ENCODE measurements around the gene SMIM26. TPM values are rescaled to one million over a fixed set of nuclear protein-coding genes. Genes with fewer than 3 reads are reported as not detected.
"Not testable (repeated sequence)": the region's sequence is repeated elsewhere in the genome, so short reads cannot be mapped to it uniquely, and the experiment has no call there.

SMIM26 gene, protein sequence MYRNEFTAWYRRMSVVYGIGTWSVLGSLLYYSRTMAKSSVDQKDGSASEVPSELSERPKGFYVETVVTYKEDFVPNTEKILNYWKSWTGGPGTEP
- polyA plus RNA-seq (ENCODE audit: insufficient read length in 4 of 4): 10 to 100 TPM; 77.5 to 96.5 (median 89.2) TPM

DNA sequence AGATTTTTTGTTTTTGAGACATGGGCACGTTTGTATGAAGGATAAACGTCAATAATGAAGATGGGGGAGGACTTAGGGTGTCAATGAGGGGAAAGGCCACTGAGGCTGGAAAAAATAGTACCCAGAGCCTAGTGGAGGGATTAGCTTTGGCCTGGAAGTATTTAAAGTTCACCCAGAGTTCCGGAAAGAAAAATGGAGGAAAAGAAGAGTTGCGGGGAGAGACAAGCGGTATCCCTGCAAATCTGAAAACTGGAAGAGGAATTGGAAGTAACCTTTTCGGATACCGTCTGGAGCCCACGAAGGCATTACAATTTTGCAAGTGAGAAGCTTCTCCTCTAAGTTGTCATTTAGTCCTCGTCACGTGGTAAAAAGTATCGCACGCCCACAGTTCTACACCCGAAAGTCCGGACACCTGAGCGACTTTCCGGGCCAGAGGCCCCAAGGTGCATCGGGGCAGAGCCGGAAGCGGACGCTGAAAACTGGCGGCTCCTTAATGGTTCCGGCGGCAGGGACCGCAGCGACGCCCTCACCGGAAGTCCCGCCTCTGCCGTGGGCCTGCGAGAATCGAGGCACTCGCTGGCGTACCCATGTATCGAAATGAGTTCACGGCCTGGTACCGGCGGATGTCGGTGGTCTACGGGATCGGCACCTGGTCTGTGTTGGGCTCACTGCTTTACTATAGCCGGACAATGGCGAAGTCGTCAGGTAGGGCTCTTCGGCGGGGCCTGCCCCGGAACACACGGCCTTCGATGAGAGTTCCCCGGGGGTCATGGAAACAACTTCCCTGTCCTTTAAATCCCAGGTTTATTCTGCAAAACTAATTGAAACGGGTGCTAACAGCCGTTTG, at the start of gene SMIM26:
SMIM26 (plus strand) TSS at position 541 of the 847 bp plus-strand sequence; CDS start at position 588, 47 bp downstream.
- peak; percentile 76 to 90 (median 84) for DNase-seq (ENCODE audit: low read depth in 4 of 4, low spot score in 2 of 4)

DNA sequence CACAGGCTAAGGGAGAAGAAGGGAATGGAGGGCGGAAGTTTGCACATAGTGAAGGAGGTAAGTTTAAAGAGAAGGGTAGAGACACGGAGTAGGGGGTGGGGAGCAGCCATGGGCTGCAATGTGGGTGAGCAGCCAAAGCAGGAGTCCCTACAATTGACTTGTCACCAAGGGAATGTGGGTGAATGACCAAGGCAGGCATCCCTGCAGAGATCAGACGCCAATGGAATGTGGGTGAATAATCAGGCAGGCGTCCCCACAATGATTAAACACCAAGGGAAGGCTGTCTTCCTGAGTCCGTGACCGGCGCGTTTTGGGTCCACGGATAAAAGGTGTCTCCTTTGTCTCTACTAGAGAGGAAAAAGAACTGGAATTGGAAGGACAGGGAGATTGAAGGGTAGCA, 45.2 kb upstream of the SMIM26 start:
- DNase-seq (ENCODE audit: low read depth in 4 of 4, low spot score in 2 of 4): not testable (repeated sequence)

DNA sequence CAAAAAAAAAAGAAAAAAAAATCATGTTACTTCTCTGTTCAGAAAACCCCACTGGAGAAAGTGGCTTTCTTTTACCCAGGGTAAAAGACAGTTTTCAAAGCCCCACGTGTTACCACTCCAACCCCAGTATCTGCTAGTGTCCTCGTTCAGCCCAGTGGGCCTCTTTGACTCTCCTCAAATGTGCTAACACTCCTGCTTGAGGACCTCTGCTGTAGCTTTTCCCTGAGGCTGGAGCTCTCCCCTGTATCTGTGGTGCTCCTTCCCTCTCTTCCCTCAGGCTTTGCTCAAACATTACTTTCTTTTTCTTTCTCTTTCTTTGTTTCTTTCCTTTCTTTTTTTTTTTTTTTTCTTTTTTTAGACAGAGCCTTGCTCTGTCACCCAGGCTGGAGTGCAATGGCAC, 44.2 kb upstream of the SMIM26 start:
- no peak for DNase-seq (ENCODE audit: low read depth in 4 of 4, low spot score in 2 of 4)

DNA sequence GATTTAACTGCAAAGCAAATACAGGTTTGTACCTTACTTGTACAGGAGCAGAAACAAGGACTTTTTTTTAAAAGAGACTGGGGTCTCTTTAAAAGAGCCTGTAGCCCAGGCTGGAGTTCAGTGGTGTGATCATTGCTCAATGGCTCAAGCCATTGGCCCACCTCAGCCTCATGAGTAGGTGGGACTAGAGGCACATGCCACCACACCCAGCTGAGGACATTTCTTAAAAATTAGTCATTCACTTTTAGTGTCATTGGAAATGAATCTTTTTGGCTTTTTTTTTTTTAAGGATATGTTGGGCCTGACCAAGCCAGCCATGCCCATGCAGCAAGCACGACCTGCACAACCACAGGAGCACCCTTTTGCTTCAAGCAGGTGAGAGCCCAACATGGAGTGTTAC, 42.6 kb upstream of the SMIM26 start:
- DNase-seq (ENCODE audit: low read depth in 4 of 4, low spot score in 2 of 4): no peak

DNA sequence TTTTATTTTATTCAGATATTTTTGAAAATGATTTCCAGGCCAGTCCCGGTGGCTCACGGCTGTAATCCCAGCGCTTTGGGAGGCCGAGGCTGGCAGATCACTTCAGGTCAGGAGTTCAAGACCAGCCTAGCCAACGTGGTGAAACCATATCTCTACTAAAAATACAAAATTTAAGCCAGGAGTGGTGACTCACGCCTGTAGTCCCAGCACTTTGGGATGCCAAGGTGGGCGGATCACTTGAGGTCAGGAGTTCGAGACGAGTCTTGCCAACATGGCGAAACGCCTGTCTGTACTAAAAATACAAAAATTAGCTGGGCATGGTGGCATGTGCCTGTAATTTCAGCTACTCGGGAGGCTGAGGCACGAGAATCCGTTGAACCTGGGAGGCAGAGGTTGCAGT, 40.5 kb upstream of the SMIM26 start:
- not testable (repeated sequence) for DNase-seq (ENCODE audit: low read depth in 4 of 4, low spot score in 2 of 4)

DNA sequence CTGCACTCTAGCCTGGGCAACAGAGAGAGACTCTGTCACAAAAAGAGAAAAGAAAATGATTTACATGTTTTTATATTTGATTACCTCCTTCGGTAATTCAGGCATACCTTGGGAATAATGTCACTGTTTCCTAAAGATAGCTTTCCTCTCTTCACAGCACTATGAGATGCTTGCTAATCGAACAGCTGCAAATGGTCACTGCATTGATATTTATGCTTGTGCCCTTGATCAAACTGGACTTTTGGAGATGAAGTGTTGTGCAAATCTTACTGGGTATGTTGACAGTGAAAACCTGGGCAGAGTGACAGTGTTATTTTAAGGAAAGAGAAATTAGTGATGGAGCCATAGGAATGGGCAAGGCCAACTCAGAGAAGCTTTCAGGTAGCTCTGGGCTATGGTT, 39.9 kb upstream of the SMIM26 start:
- DNase-seq (ENCODE audit: low read depth in 4 of 4, low spot score in 2 of 4): no peak

DNA sequence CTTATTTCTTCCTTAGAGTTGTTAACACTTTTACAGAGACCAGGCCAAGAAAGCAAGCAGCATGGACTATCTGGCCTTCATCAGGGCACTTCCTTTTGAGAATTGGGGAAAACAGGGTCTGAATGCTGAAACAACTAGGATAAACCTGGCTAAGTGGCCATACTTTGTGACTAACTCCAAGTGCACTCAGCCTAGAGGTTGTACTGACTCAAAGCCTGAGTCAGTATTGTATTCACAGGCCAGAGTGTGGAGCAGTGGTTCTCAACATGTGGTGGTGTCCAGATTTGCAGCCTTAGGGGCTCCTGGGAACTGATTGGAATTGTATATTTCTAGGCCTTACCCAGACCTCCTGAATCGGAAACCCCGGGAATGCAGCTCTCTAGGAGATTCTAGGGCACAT, 39.4 kb upstream of the SMIM26 start:
- DNase-seq (ENCODE audit: low read depth in 4 of 4, low spot score in 2 of 4): no peak

DNA sequence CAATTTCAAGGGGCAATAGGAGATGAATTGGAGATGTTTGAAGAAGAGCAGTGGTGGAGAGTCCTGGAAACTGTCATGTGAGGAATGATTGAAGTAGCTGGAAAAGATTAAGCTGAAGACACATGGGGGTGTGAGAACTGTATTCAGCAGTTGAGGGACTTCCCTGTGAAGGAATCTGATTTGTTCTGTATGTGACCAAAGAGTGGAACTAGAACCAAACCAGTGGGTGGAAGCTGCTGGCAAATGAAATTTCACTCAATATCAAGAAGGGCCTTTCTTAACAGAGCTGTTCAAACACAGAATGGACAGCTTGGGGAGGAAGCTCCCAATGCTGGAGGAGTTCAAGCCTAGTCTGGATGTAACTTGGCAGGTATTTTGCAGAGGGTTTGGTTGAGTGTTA, 38.2 kb upstream of the SMIM26 start:
- no peak for DNase-seq (ENCODE audit: low read depth in 4 of 4, low spot score in 2 of 4)

DNA sequence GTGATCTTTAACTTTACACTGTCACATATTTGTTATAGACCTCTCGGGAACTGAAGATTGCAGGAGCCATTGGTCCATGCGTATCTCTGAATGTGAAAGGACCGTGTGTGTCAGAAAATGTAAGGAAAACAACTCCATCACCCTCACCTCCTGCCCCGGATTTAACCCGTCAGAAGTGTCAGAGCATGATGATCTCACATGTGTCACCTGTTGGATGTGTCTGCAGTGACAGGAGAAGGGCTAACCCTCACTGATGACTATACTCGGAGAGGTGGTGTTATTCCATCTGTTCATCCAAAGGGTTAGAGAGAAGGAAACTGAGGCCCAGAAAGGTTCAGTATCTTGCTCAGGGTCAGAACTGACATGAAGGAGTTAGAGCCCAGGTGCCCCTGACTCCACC, 34.6 kb upstream of the SMIM26 start:
- DNase-seq (ENCODE audit: low read depth in 4 of 4, low spot score in 2 of 4): no peak

DNA sequence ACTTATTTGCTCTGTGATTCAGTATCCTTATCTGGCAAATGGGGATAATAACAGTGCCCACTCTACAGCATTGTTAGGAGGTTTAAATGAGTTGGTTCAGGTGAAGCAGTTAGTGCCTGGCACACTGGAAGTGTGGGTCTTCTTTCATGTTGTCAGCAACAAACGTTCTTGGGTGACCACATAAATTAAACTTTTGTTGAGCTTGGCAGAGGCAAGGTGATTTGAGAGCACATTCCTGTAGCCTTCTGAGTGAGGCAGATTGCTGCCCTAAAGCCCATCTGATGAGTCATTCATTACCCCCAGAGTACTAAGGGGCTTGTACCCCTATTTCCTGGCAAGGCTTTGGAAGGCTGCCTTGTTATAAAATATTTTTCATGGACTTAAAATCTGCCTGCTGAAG, 33.7 kb upstream of the SMIM26 start:
- DNase-seq (ENCODE audit: low read depth in 4 of 4, low spot score in 2 of 4): no peak

DNA sequence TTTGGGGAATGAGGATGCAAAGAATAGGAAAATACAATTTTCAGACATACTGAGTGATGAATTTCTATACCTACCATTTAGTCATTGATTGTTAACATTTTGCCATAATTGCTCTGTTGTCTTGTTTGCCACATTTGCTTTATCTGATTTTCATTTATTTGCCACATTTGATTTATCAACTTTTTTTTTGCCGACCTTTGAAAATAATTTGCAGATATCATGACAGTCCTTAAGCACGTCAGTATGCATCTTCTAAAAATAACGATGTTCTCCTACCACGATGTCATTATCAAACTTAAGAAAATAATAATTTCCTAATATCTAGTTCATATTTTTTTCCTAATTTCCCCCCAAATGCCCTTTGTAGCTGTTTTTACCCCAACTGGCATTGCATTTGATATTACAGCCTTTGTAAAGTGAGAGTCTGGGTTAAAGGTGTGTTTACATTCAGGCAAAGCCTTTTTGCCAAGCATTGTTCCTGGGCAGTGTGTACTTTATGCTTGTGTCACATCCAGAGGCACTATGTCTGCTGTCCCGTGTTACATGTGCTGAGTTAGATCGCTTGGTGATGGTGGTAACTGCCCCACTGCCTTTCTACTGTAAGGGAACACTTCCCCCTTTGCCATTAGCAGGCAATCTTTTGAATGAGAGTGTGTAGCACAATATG, 33.1 kb upstream of the SMIM26 start:
- no peak for DNase-seq (ENCODE audit: low read depth in 4 of 4, low spot score in 2 of 4)

DNA sequence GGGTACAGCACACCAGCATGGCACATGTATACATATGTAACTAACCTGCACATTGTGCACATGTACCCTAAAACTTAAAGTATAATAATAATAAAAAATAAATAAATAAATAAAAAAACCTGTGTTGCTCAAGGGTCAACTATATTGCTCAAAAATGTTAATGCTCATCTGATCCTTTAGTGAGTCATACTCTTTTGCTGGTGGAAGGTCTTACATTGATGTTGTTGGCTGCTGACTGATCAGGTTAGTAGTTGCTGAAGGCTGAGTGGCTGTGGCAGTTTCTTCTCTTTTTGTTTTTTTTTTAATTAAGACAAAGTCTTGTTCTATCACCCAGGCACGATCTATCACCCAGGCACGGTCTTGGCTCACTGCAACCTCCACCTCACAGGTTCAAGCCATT, 29.6 kb upstream of the SMIM26 start:
- no peak for DNase-seq (ENCODE audit: low read depth in 4 of 4, low spot score in 2 of 4)

DNA sequence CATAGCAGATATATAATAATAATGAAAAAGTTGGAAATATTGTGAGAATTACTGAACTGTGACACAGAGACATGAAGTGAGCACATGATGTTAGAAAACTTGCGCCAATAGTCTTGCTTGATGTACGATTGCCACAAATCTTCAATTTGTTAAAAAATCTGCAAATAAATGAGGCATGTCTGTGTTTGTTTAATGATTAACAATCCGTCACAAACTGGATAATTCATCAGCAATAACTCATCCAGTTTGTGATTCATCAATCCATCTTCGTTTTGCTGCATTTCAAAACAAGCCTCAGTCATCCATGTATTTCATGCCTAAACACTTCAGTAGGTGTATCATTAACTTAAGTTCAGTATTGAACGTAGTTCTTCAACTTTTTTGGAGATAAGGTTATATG, 25.5 kb upstream of the SMIM26 start:
- no peak for DNase-seq (ENCODE audit: low read depth in 4 of 4, low spot score in 2 of 4)

DNA sequence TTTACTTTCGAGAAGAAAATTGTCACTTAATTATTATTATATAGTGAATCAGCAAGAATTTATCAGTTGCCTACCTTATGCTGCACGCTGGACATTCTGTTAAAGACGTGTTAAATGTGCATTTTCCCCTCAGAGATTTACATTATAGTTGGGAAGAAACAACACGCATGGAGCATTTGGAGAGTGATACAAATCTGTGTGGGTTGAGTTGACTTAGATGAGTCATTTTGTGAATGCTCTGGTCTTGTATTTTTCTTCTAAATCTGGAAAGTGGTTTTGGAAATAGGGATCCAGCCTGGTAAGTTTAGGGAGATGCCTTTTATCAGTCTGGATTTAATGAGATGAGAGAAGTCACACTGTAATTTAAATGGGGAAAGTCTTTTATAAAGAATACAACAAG, 24.0 kb upstream of the SMIM26 start:
- DNase-seq (ENCODE audit: low read depth in 4 of 4, low spot score in 2 of 4): no peak

DNA sequence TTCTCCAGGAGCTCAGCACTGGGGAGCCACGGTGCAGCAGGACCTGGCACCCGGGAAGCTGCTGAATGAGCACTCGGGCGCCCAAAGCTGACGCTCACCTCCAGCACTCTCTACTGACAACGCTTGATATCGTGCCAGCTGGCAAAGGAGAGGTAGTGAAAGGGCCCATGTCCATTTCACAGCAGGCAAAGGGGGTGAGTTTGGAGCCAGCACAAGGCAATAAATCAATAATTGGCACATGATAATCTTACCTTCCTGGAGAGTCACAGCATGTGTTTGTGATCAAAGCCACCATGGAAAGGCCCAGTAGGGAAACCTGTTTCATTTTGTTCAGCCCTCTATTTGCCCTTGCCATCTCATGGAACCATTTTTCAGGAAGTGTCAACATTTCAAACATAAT, 23.3 kb upstream of the SMIM26 start:
- no peak for DNase-seq (ENCODE audit: low read depth in 4 of 4, low spot score in 2 of 4)

DNA sequence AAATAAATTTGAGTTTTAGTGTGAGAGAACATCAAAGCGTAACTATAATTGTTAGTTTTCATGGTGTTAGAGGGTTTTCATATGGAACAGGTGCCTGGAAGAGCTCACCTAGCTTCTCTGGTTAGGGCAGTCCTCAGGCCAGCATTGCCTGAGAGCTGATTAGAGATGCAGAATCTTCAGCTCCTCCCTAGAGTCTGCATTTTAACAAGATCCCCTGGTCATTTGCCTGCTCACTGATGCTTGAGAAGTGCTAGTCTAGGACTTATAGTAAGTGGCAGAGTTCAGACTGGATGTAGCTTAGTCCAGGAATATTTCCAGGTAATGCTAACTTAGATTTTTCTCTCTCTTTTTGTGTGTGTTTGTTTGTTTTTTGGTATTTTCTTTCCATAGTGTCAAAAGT, 21.7 kb upstream of the SMIM26 start:
- DNase-seq (ENCODE audit: low read depth in 4 of 4, low spot score in 2 of 4): no peak

DNA sequence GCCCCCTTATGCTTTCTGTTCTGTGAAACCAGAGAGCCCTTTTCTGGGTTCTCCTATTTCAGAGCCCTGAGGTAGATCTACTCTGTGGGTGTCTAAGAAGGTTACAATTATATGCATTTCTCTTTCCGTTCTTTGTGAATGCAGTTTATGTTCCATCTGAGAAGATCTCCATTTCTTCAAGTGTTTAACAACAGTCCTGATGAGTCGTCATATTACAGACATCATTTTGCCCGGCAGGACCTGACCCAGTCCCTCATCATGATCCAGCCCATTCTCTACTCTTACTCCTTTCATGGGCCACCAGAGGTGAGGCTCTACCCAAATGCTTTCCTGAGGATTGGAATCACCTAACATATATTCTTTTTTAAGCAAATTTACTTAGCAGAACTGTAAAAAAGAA, 18.8 kb upstream of the SMIM26 start:
- DNase-seq (ENCODE audit: low read depth in 4 of 4, low spot score in 2 of 4): no peak

DNA sequence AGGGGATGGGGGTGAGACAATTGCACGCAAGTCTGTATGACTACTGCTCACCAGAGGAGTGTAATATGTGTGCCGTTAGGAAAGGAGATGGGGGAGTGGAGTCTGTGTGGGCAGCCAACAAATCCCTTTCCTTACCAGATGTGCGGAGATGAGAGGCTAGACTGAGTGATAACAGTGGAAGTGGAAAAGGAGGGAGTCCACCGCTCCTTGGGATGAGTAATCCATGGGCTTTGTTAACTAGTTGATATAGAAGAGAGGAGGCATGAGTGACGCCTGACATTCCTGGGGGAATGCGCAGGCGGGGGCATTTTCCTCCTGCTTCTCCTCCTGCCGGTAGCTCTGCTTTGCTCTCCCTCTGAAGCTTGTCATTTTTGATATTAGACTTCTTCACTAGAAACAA, 13.5 kb upstream of the SMIM26 start:
- no peak for DNase-seq (ENCODE audit: low read depth in 4 of 4, low spot score in 2 of 4)

DNA sequence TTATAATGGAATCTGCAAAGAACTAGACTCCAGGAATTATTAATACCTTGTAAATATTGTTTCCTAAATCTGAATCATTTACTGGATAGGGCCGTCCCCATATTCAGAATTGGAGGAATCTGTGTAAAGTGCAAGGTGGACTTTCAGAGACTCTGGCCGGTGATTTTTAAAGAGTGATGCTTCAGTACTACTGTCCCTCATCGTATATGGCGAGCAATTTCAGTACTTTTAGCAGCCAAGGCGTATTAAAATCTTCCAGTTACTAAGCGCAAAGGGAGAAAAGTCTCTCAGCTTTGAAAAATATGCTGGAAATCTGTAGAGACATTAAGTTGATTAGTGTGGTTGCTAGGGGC, 483 bp downstream of the SMIM26 start:
- DNase-seq (ENCODE audit: low read depth in 4 of 4, low spot score in 2 of 4): peak in 1 of 4 donors; percentile 27

DNA sequence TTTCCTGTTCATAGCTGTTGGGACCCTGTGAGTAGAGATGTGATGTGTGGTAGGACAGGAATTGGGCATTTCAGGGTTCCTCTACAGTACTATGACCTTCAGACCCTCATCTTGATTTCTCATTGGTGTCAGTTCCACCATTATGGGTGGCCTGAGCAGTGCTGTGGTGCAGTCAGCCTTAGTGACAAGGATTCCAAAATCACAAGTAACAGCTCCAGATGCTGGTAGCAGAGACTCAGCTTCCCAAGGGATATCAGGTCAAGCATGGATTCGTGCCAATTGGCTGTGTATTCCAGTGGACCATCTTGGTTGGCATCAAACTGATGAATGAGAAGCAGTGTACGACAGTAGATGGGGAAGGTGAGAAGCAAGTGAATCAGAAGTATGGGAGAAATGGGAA, 3.8 kb downstream of the SMIM26 start:
- DNase-seq (ENCODE audit: low read depth in 4 of 4, low spot score in 2 of 4): no peak

DNA sequence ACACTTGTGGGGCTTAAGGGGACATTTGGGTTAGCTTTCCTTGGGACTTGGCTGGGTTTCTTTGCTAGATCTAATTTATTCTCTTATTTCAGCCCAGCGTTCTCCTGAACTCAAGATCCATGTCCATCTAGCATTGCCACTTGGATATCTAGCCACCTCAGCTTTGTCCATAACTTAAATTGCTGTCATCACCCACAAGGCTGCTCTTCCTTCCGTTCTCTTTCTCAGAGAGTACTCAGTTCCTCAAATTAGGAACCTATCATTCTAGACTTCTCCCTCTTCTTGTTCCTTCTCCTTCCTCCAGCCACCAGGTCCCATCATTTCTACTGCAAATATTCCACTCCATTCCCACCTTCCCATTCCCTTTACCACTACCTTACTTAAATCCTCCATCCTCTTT, 4.3 kb downstream of the SMIM26 start:
- DNase-seq (ENCODE audit: low read depth in 4 of 4, low spot score in 2 of 4): no peak

DNA sequence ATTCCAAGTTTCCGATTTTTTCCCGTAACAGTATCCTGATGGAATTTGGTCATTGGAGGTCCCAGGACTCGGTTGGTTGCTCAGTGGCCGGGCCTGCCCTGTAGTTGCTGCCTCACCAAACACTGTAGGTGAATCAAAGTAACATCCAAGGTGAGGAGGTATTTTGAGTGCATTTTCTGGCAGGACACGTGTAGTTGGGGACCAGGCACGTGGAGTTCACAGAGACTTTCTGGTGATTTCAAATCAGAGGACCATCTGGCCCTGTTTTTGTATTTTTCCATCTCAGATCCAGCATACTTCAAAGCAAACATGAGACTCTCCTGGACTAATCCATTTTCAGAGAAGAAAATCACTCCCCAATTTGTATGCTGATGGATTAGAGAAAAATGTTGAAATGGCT, 10.7 kb downstream of the SMIM26 start:
- no peak for DNase-seq (ENCODE audit: low read depth in 4 of 4, low spot score in 2 of 4)

Measured in left renal cortex interstitium (tissue), 4 donors.